ENCODE data around the gene BID. TPM values are rescaled to one million over a fixed set of nuclear protein-coding genes. Genes with fewer than 3 reads are reported as not detected.
"Not testable (repeated sequence)": the region's sequence is repeated elsewhere in the genome, so short reads cannot be mapped to it uniquely, and the experiment has no call there.

Gene BID
- total and polyA plus RNA-seq, 5 donors: 7.2 to 13.1 (median 12.4) TPM

DNA sequence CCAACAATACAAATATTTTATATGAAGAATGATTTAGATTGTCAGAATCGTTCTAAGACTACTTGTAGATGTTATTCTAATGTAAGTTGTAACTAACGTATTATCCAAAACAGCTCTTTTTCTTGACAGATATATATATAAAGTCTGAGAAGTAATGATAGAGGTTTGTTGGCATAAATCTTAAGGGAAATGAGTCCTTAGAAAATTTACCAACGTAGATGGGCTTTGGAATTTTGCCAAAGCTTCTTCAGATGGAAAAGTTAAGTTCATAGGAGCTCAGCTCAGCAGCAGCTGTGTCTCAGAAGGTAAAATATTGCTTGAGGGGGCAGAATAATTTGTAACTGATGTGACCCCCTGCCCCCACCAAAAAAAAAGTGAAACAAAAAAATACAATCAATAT lies 66.7 kb downstream of the BID start:
- intact Hi-C loops (cut with DNase I): no loop called here
- H3K4me3 ChIP-seq (ENCODE audit: low read length): no peak overlapping the region
- no peak overlapping the region for H3K27ac ChIP-seq (ENCODE audit: low read length)
- H3K9me3 ChIP-seq (ENCODE audit: control insufficient read depth, low read length): no peaks in the 10 kb centered on the region
- no peaks in the 10 kb centered on the region for H3K4me1 ChIP-seq (ENCODE audit: control insufficient read depth, insufficient read depth, low read length)
- 71% methylated on average over 3 of the region's 3 CpGs for WGBS
- ATAC-seq: no peak
- DNase-seq: no peak
- H3K27me3 ChIP-seq (ENCODE audit: control insufficient read depth, insufficient read depth): no peaks in the 10 kb centered on the region

DNA sequence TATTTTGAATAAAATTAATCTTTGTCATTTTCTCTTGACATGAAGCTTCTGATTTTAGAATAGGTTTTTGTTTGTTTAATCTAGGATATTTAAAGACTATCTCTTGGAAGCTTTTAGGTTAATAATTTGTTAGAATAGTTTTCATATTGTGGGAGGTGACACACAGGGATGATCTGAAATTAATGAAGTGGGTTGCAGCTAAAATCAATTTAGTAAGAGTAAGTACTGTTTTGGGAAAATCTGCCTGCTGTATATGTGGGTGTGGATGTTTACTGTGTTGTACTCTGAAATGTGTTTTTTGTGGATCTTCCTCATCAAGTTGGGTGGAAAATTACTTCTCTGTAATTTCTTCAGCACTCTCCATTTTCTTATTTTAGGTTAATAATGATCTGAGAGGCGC lies 67.3 kb downstream of the BID start:
- 98% methylated on average over 1 of the region's 1 CpG for WGBS
- Histone ChIP-seq H3K27ac (ENCODE audit: low read length) (no peak overlapping the region), H3K4me3 (ENCODE audit: low read length) (no peak overlapping the region), H3K27me3 (ENCODE audit: control insufficient read depth, insufficient read depth) (no peaks in the 10 kb centered on the region), H3K9me3 (ENCODE audit: control insufficient read depth, low read length) (no peaks in the 10 kb centered on the region), H3K4me1 (ENCODE audit: control insufficient read depth, insufficient read depth, low read length) (no peaks in the 10 kb centered on the region)
- ATAC-seq (no peak), DNase-seq (no peak)
- intact Hi-C loops (cut with DNase I): no loop called here

DNA sequence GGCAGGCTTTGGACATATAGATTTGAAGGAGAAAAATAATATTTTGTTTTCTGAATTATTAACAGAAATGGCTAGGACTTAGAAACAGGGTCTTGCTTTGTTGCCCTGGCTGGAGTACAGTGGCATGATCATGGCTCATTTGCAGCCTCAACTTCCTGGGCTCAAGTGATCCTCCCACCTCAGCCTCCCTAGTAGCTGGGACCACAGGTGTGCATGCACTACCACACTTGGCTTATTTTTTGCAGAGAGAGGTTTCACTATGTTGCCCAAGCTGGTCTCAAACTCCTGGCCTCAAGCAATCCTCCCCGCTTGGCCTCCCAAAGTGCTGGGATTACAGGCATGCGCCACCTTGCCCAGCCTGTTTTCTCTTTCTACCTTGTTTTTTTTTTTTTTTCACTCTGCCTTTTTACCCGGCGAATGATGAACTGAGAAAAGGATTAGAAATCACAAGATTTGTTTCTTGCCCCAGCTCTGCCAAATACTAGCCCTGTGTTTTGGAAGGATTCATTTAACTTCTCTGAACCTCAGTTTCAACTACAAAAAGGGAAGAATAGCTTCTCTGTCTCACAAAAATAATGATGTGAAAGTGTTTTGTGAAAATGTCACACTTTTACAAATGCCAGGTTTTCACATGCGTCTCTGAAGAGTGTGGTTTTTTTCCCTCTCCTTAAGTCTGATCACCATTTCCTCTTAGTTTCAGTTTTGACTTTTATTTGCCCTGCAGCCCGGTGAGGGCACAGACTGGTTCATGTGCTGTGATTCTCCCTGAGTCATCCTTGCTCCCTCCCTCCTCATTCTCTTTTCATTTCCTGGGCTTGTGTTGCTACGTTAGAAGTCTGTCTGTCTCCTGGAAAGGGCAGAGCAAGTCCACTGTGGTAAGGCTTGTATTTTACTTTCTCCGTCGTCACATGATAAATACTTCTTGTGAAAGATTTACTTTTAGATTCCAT lies 68.0 kb downstream of the BID start:
- WGBS: 63% methylated on average over 9 of the region's 9 CpGs
- H3K27me3 ChIP-seq (ENCODE audit: control insufficient read depth, insufficient read depth): no peaks in the 10 kb centered on the region
- H3K9me3 ChIP-seq (ENCODE audit: control insufficient read depth, low read length): no peaks in the 10 kb centered on the region
- no peak overlapping the region for H3K27ac ChIP-seq (ENCODE audit: low read length)
- peak; percentile 82 to 90 for ATAC-seq
- intact Hi-C loops (cut with DNase I): no loop called here
- DNase-seq: peak in 1 of 3 donors; percentile 49
- H3K4me3 ChIP-seq (ENCODE audit: low read length): no peak overlapping the region
- H3K4me1 ChIP-seq (ENCODE audit: control insufficient read depth, insufficient read depth, low read length): no peaks in the 10 kb centered on the region

DNA sequence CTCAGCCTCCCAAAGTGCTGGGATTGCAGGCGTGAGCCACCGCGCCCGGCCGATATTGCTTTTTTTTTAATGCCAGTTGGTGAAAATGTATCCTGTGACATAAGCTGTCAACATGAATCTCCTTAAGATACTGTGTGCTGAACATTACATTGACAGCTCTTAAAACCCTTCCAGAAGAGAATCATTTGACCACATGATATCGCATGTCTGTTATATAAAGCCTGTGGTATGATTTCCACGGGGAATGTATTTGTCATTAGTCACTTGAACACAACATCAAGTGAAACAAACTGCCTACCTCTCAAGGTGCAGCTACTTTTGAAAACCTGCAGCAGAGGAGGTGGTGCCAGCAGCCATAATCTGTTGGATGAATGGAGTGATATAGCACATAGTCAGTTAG lies 68.7 kb downstream of the BID start:
- Histone ChIP-seq H3K9me3 (ENCODE audit: control insufficient read depth, low read length) (no peaks in the 10 kb centered on the region), H3K27ac (ENCODE audit: low read length) (no peak overlapping the region), H3K4me3 (ENCODE audit: low read length) (no peak overlapping the region), H3K27me3 (ENCODE audit: control insufficient read depth, insufficient read depth) (no peaks in the 10 kb centered on the region), H3K4me1 (ENCODE audit: control insufficient read depth, insufficient read depth, low read length) (no peaks in the 10 kb centered on the region)
- DNase-seq (no peak), ATAC-seq (no peak)
- WGBS: 97% methylated on average over 7 of the region's 7 CpGs
- intact Hi-C loops (cut with DNase I): no loop called here

DNA sequence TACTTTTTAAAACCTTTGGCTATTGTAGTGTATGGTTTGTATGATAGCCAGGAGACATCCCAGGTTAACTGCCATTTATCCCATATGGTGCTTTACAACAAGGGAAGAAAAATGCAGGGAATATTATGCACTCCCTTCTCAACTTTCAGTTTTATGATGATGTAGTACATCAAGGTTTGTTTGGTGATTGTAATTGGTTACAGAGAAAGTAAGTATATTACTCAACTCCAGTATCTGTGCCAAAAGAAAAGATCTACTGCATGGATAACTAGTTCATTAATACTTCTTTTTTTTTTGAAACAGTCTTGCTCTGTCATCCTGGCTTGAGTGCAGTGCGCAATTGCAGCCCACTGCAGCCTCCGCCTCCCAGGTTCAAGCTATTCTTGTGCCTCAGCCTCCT lies 70.5 kb downstream of the BID start:
- DNase-seq: no peak
- ATAC-seq: no peak
- Histone ChIP-seq H3K27me3 (ENCODE audit: control insufficient read depth, insufficient read depth) (no peaks in the 10 kb centered on the region), H3K27ac (ENCODE audit: low read length) (no peak overlapping the region), H3K4me3 (ENCODE audit: low read length) (no peak overlapping the region), H3K4me1 (ENCODE audit: control insufficient read depth, insufficient read depth, low read length) (no peaks in the 10 kb centered on the region), H3K9me3 (ENCODE audit: control insufficient read depth, low read length) (no peaks in the 10 kb centered on the region)
- WGBS: 100% methylated on average over 2 of the region's 2 CpGs
- intact Hi-C loops (cut with DNase I): no loop called here

DNA sequence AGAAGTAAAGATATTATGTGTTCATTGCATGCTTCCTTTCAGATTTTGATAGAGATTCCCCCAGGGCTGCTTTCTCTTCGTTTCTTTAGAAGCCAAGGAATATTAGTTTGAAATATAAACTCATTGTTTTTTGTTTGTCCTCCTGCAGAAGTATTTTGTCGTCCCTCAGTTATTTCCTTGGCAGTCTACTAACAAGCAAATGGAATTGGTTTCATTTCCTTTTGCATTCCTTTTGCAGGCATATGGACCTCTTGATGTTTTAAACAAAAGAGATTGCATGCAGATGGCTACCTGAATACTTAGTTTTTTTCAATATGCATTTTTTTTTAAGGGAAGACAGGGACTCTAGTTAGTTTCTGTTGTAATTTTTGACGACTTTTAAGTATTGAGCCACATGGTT lies 73.5 kb downstream of the BID start:
- 30% methylated on average over 3 of the region's 3 CpGs for WGBS

DNA sequence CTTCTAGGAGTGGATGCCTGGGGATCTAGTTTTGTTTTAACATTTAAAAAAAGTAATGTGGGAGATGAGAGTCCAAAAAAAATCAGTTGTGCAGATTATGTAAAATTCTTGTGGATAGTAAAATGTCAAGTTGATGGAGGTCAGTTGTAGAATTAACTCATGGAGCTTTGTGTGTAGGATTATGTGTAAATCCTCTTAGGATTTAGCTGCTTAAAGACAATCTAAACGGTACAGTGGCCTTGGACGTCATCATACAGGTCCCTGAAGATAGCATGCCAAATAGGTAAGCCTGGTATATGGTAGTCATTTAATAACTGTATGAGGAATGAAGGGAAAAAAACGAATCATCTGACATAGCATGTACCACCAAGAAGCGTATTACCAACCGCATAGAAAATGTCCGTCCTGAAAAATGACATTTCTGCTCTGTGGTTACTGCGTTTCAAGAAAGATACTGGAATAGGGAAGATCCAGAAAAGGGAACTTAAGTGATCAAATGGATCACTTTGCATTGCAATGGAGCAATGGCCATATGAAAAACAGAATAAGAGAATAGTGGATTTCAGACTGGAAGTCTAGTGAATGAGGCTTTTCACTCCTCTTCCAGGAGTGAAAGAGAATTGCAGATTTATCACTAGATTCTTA lies 74.5 kb downstream of the BID start:
- Histone ChIP-seq H3K4me3 (ENCODE audit: low read length) (no peak overlapping the region), H3K27me3 (ENCODE audit: control insufficient read depth, insufficient read depth) (no peaks in the 10 kb centered on the region), H3K27ac (ENCODE audit: low read length) (no peak overlapping the region), H3K9me3 (ENCODE audit: control insufficient read depth, low read length) (no peaks in the 10 kb centered on the region), H3K4me1 (ENCODE audit: control insufficient read depth, insufficient read depth, low read length) (no peaks in the 10 kb centered on the region)
- 85% methylated on average over 7 of the region's 7 CpGs for WGBS
- intact Hi-C loops (cut with DNase I): no loop called here
- ATAC-seq (no peak), DNase-seq (no peak)

More for the DNA sequence above, 73.5 kb downstream of the BID start:
- intact Hi-C loops (cut with DNase I): no loop called here
- ATAC-seq: no peak
- H3K4me1 ChIP-seq (ENCODE audit: control insufficient read depth, insufficient read depth, low read length): no peaks in the 10 kb centered on the region
- no peaks in the 10 kb centered on the region for H3K9me3 ChIP-seq (ENCODE audit: control insufficient read depth, low read length)
- no peak overlapping the region for H3K27ac ChIP-seq (ENCODE audit: low read length)
- no peaks in the 10 kb centered on the region for H3K27me3 ChIP-seq (ENCODE audit: control insufficient read depth, insufficient read depth)
- no peak overlapping the region for H3K4me3 ChIP-seq (ENCODE audit: low read length)
- DNase-seq: no peak

DNA sequence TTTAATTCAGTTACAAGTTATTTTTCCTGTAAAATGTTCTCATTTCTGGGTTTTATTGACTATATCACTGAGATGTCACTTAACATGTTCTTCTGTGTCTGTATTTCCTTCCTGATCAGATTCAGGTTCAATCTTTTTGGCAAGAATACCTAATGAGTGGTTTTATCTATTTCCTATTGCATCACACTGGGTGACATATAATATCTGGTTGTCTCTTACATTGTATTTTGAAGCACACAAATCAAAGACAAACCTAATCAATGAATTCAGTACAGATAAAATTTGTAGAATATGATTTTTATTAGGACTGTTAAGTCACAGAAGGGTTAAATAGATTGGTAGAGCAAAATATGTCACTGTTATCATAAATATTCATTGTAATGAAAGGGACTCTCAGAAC lies 75.3 kb downstream of the BID start:
- intact Hi-C loops (cut with DNase I): no loop called here
- H3K27me3 ChIP-seq (ENCODE audit: control insufficient read depth, insufficient read depth): no peaks in the 10 kb centered on the region

DNA sequence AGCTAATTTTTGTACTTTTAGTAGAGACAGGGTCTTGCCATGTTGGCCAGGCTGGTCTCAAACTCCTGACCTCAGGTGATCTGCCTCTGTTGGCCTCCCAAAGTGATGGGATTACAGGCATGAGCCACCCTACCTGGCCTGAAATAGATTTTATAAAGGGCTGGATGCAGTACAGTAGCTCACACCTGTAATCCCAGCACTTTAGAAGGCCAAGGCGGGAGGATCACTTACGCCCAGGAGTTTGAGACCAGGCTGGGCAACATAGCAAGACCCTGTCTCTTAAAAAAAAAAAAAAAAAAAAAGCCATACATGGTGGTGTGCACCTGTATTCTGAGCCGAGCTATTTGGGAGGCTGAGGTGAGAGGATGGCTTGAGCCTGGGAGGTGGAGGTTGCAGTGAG lies 76.0 kb downstream of the BID start:
- H3K4me3 ChIP-seq (ENCODE audit: low read length); DNase-seq; ATAC-seq; intact Hi-C loops (cut with DNase I); H3K4me1 ChIP-seq (ENCODE audit: control insufficient read depth, insufficient read depth, low read length); H3K27ac ChIP-seq (ENCODE audit: low read length); H3K9me3 ChIP-seq (ENCODE audit: control insufficient read depth, low read length); H3K27me3 ChIP-seq (ENCODE audit: control insufficient read depth, insufficient read depth): not testable (repeated sequence)
- WGBS: 98% methylated on average over 3 of the region's 3 CpGs

More for the DNA sequence above, 75.3 kb downstream of the BID start:
- DNase-seq: no peak
- H3K4me1 ChIP-seq (ENCODE audit: control insufficient read depth, insufficient read depth, low read length): no peaks in the 10 kb centered on the region
- H3K9me3 ChIP-seq (ENCODE audit: control insufficient read depth, low read length): no peaks in the 10 kb centered on the region
- no peak for ATAC-seq
- H3K4me3 ChIP-seq (ENCODE audit: low read length): no peak overlapping the region
- no peak overlapping the region for H3K27ac ChIP-seq (ENCODE audit: low read length)

DNA sequence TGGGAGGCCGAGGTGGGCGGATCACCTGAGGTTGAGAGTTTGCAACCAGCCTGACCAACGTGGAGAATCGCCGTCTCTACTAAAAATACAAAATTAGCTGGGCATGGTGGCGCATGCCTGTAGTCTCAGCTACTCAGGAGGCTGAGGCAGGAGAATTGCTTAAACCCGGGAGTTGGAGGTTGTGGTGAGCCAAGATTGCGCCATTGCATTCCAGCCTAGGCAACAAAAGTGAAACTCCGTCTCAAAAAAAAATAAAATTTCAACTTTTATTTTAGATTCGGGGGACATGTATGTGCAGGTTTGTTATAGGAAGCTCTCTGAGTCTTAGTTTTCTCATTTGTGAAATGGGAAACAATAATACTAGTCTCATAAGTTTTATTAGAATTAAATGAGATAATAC lies 77.1 kb downstream of the BID start:
- ATAC-seq; H3K9me3 ChIP-seq (ENCODE audit: control insufficient read depth, low read length); H3K4me3 ChIP-seq (ENCODE audit: low read length); H3K27me3 ChIP-seq (ENCODE audit: control insufficient read depth, insufficient read depth); H3K27ac ChIP-seq (ENCODE audit: low read length); DNase-seq; H3K4me1 ChIP-seq (ENCODE audit: control insufficient read depth, insufficient read depth, low read length); intact Hi-C loops (cut with DNase I): not testable (repeated sequence)
- 88% methylated on average over 10 of the region's 10 CpGs for WGBS

DNA sequence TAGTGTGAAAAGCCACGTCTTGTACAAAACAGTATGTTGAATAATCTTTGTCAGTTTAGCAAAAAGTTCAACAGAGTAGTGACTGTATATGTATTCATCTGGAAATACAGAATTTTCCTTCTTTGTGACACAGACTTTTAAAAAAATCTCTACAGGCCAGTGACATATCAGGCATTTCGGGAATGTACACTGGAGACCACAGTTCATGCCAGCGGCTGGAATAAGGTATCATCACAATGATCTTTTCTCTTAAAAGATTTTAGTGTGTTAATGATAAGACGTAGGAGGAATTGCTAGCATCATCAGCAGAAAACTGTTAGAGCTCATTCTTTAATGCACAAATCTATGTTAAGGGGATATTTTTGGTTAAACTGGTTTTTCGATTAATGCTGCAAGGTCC lies 78.3 kb downstream of the BID start:
- H3K9me3 ChIP-seq (ENCODE audit: control insufficient read depth, low read length): no peaks in the 10 kb centered on the region
- no peak overlapping the region for H3K4me3 ChIP-seq (ENCODE audit: low read length)
- ATAC-seq (no peak), DNase-seq (no peak)
- no peaks in the 10 kb centered on the region for H3K4me1 ChIP-seq (ENCODE audit: control insufficient read depth, insufficient read depth, low read length)
- H3K27me3 ChIP-seq (ENCODE audit: control insufficient read depth, insufficient read depth): no peaks in the 10 kb centered on the region
- intact Hi-C loops (cut with DNase I): no loop called here
- WGBS: 86% methylated on average over 5 of the region's 5 CpGs
- no peak overlapping the region for H3K27ac ChIP-seq (ENCODE audit: low read length)
